ENCODE measurements around the gene SINHCAF.

DNA sequence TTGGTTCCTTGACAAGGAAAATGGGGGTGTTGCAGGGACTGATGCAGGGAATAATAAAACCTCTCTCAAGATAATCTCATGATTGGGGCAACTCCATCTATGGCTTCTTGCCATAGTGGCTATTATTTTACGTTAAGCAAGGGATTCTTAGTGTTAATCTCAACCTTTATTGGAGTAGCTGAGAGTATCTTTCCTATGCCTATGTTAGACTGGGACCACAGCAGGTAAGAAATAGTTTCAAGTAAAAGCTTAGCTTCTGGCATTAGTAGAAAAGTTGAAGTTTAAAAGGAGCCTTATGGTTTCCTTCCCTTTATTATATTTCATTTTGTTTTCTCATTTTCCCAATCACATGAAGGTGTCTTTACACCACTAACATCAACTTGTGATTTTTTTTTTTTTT lies 16.7 kb downstream of the SINHCAF start:
- TF ChIP-seq, protein P1, sequence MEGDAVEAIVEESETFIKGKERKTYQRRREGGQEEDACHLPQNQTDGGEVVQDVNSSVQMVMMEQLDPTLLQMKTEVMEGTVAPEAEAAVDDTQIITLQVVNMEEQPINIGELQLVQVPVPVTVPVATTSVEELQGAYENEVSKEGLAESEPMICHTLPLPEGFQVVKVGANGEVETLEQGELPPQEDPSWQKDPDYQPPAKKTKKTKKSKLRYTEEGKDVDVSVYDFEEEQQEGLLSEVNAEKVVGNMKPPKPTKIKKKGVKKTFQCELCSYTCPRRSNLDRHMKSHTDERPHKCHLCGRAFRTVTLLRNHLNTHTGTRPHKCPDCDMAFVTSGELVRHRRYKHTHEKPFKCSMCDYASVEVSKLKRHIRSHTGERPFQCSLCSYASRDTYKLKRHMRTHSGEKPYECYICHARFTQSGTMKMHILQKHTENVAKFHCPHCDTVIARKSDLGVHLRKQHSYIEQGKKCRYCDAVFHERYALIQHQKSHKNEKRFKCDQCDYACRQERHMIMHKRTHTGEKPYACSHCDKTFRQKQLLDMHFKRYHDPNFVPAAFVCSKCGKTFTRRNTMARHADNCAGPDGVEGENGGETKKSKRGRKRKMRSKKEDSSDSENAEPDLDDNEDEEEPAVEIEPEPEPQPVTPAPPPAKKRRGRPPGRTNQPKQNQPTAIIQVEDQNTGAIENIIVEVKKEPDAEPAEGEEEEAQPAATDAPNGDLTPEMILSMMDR (IDR thresholded peaks at IDR 0.05; ENCODE audit: low read depth, low read length), result no peak
- TF ChIP-seq EZH2phosphoT487 (IDR thresholded peaks at IDR 0.05; ENCODE audit: low read depth), result no peak

All from OCI-LY3 (cell line).